ENCODE data around the gene JMJD8. TPM values are rescaled to one million over a fixed set of nuclear protein-coding genes. Genes with fewer than 3 reads are reported as not detected.

Gene JMJD8
- total RNA-seq, 1 experiment from 2014 or later: 33.4 TPM

- TF ChIP-seq, protein P1, sequence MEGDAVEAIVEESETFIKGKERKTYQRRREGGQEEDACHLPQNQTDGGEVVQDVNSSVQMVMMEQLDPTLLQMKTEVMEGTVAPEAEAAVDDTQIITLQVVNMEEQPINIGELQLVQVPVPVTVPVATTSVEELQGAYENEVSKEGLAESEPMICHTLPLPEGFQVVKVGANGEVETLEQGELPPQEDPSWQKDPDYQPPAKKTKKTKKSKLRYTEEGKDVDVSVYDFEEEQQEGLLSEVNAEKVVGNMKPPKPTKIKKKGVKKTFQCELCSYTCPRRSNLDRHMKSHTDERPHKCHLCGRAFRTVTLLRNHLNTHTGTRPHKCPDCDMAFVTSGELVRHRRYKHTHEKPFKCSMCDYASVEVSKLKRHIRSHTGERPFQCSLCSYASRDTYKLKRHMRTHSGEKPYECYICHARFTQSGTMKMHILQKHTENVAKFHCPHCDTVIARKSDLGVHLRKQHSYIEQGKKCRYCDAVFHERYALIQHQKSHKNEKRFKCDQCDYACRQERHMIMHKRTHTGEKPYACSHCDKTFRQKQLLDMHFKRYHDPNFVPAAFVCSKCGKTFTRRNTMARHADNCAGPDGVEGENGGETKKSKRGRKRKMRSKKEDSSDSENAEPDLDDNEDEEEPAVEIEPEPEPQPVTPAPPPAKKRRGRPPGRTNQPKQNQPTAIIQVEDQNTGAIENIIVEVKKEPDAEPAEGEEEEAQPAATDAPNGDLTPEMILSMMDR (IDR thresholded peaks at IDR 0.05; ENCODE audit: unreplicated experiment): no peak
- no peaks in the 10 kb centered on the region for H3K27me3 Mint-ChIP-seq (ENCODE audit: insufficient read depth, unreplicated experiment)
- peak overlapping the region; percentile 46 for H3K4me3 Mint-ChIP-seq (ENCODE audit: unreplicated experiment)
- POLR2A ChIA-PET: interaction anchor here (0.6 to 8.8 kb wide), 4 partner anchors 14 to 75 kb away, joined by 3 to 124 read pairs (median 6); partner anchors contain the start of genes ANTKMT, CCDC78, CIAO3 and HAGHL
- intact Hi-C loops (cut with micrococcal nuclease): loop anchor here (2.0 kb wide), 1 partner anchor 344 kb away; no protein-coding TSS in a partner anchor
- DNase-seq (ENCODE audit: unreplicated experiment): no peak
- peaks cover 24% of the 10 kb centered on the region for H3K4me1 Mint-ChIP-seq (ENCODE audit: insufficient read depth, unreplicated experiment)
- peak overlapping the region; percentile 31 for H3K27ac Mint-ChIP-seq (ENCODE audit: low read depth, unreplicated experiment)
- CTCF ChIA-PET: interaction anchor here (0.6 to 3.9 kb wide), 10 partner anchors 9 to 1353 kb away, joined by 3 to 34 read pairs (median 3); partner anchors contain the start of genes CHTF18 and RPUSD1
- H3K9me3 Mint-ChIP-seq (ENCODE audit: unreplicated experiment): no peaks in the 10 kb centered on the region
- BruUV-seq (replicated peaks): no TSS peak
- H3K36me3 Mint-ChIP-seq (ENCODE audit: insufficient read depth, unreplicated experiment): peaks cover 4% of the 10 kb centered on the region
These were observed 26.5 kb upstream of the JMJD8 start for GRCh38 chr16:710500-711075.

DNA sequence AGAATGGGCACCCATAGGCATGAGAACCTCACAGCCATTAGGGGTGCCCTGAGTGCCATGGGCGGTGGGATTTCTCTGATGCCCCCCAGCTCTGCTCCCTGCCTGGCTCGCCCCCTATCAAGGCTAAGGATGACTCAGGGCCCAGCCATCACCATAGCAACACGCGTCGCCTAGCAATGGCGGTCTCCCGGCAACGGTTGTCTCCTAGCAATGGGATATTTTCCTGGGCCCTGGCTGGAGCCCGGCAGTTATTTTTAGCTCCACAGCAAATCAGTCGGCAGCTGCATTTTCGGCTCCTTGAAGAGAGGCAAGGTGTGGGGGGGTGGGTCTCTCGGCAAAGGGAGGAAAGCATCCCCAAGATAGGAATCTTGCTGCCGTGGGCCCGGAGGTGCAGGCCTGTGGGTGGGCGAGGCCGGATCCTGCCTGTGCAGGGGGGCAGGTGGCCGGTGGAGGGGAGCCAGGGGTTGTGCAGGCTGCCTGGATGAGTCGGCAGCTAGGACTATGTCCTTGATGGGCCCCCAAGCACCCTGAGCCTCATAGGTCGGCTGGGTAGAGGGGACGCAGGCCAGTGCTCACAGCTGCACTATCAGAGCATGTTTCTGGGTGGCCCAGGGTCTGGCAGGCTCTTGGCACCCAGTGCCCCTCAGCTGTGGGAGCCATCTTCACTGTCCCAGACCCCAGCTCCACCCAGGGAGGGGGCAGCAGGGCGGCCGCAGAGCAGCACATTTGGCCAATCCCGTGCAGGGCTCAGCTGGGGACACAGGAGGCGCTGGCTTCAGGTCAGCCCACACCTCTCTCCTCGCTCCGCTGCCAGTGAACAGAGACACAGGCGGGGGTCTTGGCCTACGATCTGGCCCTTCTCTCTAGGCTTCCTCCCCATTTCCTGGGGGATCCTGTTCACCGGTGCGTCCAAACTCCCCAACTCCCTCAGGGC is 25.7 kb upstream of the JMJD8 start:
- Mint-ChIP-seq H3K4me1 (ENCODE audit: insufficient read depth, unreplicated experiment) (peaks cover 24% of the 10 kb centered on the region), H3K36me3 (ENCODE audit: insufficient read depth, unreplicated experiment) (peaks cover 4% of the 10 kb centered on the region), H3K27me3 (ENCODE audit: insufficient read depth, unreplicated experiment) (no peaks in the 10 kb centered on the region), H3K27ac (ENCODE audit: low read depth, unreplicated experiment) (peak overlapping the region; percentile 5), H3K4me3 (ENCODE audit: unreplicated experiment) (peak overlapping the region; percentile 46), H3K9me3 (ENCODE audit: unreplicated experiment) (no peaks in the 10 kb centered on the region)
- CTCF ChIA-PET: interaction anchor here (0.5 to 3.9 kb wide), 9 partner anchors 10 to 347 kb away, joined by 3 to 34 read pairs (median 4); partner anchors contain the start of genes CHTF18 and RPUSD1
- TF ChIP-seq, protein P1 (IDR thresholded peaks at IDR 0.05; ENCODE audit: unreplicated experiment): no peak
- POLR2A ChIA-PET: interaction anchor here (0.6 to 8.8 kb wide), 5 partner anchors 14 to 67 kb away, joined by 3 to 124 read pairs (median 3); partner anchors contain the start of genes ANTKMT, CCDC78, CIAO3 and HAGHL
- intact Hi-C loops (cut with micrococcal nuclease): loop anchor here (2.0 kb wide), 1 partner anchor 345 kb away; no protein-coding TSS in a partner anchor
- no TSS peak for BruUV-seq (replicated peaks)
- no peak for DNase-seq (ENCODE audit: unreplicated experiment)

DNA sequence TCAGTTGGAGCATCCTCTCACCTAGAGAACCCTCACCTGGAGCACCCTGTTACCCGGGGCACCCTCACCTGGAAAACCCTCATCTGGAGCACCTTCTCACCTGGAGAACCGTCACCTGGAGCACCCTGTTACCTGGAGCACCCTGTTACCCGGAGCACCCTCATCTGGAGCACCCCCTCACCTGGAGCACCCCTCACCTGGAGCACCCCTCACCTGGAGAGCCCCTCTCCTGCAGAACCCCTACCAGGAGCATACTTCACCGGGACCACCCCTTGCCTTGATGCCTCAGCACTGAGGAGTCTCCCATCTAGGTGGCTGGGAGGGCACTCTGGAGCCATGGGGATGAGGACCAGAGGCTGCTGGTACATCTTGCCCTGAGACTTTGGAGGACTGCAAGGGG is 24.8 kb upstream of the JMJD8 start:
- intact Hi-C loops (cut with micrococcal nuclease): no loop called here
- no peaks in the 10 kb centered on the region for H3K27me3 Mint-ChIP-seq (ENCODE audit: insufficient read depth, unreplicated experiment)
- ChIA-PET CTCF (interaction anchor here (0.5 to 3.9 kb wide), 6 partner anchors 11 to 397 kb away, joined by 3 to 34 read pairs (median 8); no protein-coding TSS in a partner anchor), POLR2A (interaction anchor here (1.0 to 8.8 kb wide), 7 partner anchors 11 to 41 kb away, joined by 3 to 124 read pairs (median 8); partner anchors contain the start of genes ANTKMT, CCDC78, CIAO3 and HAGHL)
- TF ChIP-seq, protein P1 (IDR thresholded peaks at IDR 0.05; ENCODE audit: unreplicated experiment): no peak
- no peaks in the 10 kb centered on the region for H3K9me3 Mint-ChIP-seq (ENCODE audit: unreplicated experiment)
- no TSS peak for BruUV-seq (replicated peaks)
- H3K36me3 Mint-ChIP-seq (ENCODE audit: insufficient read depth, unreplicated experiment): peaks cover 4% of the 10 kb centered on the region
- H3K4me3 Mint-ChIP-seq (ENCODE audit: unreplicated experiment): peak overlapping the region; percentile 16
- H3K27ac Mint-ChIP-seq (ENCODE audit: low read depth, unreplicated experiment): no peak overlapping the region
- DNase-seq (ENCODE audit: unreplicated experiment): no peak
- peaks cover 24% of the 10 kb centered on the region for H3K4me1 Mint-ChIP-seq (ENCODE audit: insufficient read depth, unreplicated experiment)

Data from MCF 10A (cell line).